Activated CD4-positive, CD25-positive, alpha-beta regulatory T cell treated with anti-CD3 and anti-CD28 coated beads, Interleukin-2, amount 50 U/mL, for 24 hours (primary cell): Measurements from ENCODE around the gene TMEM53.
"Not testable (repeated sequence)": the region's sequence is repeated elsewhere in the genome, so short reads cannot be mapped to it uniquely, and the experiment has no call there.

Experiments
- ATAC-seq, 2 donors: fragments of 150-1000 bp; cut with Tn5 transposase; one replicate each; pipeline ENCODE4 v1.10.0; 2021; ENCODE audit warnings: mild to moderate bottlenecking in 1 of 2, moderate library complexity in 1 of 2

TMEM53 gene

GRCh38 chr1:44672254-44672955, 1.9 kb downstream of the TMEM53 start:
- ATAC-seq, result no peak

- no peak for ATAC-seq
Observed at GRCh38 chr1:44670751-44671640, 3.3 kb downstream of the TMEM53 start.

- ATAC-seq, result not testable (repeated sequence)
Observed at GRCh38 chr1:44666719-44667118, 7.6 kb downstream of the TMEM53 start.

DNA sequence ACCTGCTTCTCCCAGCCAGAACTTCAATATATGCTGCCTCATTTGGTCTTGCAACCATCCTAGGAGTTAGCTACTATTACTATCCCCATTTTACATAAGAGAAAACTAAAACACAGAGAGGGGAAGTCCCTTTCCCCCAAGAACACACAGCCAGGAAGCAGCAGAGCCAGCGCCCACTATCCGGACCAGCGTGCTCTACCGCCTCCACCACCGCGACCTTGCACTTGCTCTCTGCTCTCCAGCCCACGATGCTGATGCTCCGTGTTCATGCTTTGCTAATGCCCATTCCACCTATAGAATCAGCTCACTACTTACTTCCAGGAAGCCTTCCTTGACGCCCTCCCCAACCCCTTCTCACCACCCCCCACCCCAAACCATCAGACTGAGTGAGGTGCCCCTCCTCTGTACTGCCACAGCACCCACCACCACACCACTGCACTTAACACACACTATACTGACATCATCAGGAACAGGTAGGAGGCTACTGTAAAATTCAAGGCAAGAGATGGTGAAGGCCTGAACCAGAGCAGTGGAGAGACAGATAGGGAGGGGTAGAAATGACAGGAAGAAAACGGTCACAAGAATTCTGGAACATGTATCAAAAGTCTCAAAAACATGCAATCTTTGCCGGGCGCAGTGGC, 9.4 kb downstream of the TMEM53 start:
- peak; percentile 77 to 79 for ATAC-seq

GRCh38 chr1:44663417-44663816, 10.9 kb downstream of the TMEM53 start:
- ATAC-seq, result no peak

- ATAC-seq, result no peak
Observed at GRCh38 chr1:44662683-44663030, 11.6 kb downstream of the TMEM53 start.

DNA sequence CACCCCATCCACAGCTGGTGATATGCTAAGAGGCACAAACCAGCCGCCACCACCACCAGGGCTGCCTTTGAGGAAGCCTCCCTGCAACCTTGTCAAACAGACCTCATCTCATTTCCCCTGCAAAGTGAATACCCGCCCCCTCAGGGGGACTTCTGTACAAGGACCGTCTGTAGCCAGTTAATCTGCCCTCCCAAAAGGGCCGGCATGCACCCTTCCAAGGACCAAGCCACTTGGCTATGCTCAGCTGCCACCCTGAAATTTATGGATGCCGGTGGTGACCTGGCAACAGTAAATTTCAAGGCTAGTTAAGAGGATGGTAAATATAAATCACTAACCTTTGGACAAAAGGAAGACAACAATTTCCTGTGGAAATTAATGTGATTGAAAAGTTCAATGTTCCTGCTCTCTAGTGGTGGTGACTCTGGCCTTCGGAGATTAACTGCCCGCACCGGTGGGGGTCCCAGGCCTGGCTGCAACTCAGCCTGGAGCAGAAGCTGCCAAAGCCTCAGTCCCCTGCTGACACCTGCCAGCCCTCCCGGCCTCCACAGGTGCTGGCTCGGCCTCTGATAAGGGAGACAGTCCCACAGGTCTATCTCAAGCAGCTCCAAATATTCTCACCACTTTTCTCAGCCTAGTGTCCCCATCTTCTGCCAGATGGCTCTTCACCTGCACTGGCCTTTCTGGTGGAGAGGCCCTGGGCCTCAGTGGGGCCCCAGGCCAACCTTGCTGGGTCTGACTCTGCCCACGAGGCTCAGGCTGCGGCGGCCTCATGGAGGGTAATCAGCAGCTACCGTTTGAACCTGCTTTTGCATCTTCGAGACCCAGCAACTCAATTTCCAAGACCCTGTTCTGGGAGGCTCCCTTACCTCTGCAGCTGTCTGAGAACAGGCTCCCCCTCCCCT, 12.2 kb downstream of the TMEM53 start:
- ATAC-seq, result no peak

- no peak for ATAC-seq
Observed at GRCh38 chr1:44660176-44660575, 14.1 kb downstream of the TMEM53 start.

DNA sequence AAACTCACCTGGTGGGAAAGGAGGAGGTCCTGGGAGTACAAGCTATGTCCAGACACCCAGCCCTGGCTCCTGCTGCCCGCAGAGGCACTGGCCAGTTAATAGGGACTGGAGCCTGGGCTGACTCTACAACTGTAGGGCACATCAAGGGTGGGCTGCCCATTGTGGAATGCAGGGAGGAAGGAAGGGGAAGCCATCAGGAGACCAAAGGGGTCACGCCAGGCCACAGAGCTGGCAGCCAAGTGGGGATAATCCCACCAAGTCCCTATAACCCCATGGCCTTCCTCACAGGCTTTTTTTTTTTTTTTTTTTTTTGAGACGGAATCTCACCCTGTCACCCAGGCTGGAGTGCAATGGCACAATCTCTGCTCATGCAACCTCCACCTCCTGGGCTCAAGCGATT, 14.7 kb downstream of the TMEM53 start:
- ATAC-seq, result no peak

- no peak for ATAC-seq
Observed at GRCh38 chr1:44655609-44656008, 18.7 kb downstream of the TMEM53 start.

DNA sequence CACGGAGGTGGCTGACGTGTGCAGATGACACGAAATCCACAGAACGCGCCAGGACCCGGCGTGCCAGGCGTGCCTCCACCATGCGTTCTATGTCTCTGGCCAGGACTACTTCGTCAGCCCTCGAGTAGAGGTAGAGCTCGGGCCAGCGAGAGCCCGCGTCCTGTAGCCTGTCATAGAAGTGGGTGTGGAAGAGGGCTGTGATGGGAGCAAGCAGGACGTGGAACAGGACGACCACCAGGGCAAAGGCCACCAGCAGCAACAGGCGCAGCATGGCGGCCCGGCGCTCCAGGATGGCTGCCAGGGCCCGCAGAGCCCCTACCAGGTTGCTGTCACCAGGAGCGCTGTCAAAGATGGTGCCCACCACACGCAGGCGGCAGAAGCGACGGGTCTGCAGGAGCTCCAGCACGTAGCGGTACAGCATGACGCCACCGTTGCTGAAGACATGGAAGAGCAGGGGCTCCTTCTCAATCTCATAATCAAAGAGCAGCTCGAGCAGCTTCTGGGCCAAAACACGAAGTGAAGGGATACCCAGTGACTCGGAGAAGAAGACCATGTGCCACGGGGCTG, 19.6 kb downstream of the TMEM53 start:
- ATAC-seq, result no peak

GRCh38 chr1:44653107-44653964, 20.9 kb downstream of the TMEM53 start:
- no peak for ATAC-seq

- ATAC-seq, result peak; percentile 87 to 95
Observed at GRCh38 chr1:44652445-44653106, 21.7 kb downstream of the TMEM53 start.

GRCh38 chr1:44651069-44651468, 23.2 kb downstream of the TMEM53 start:
- no peak for ATAC-seq

GRCh38 chr1:44650159-44650831, 24.0 kb downstream of the TMEM53 start:
- ATAC-seq, result no peak

GRCh38 chr1:44649788-44650158, 24.5 kb downstream of the TMEM53 start:
- no peak for ATAC-seq

GRCh38 chr1:44648529-44649250, 25.6 kb downstream of the TMEM53 start:
- no peak for ATAC-seq

DNA sequence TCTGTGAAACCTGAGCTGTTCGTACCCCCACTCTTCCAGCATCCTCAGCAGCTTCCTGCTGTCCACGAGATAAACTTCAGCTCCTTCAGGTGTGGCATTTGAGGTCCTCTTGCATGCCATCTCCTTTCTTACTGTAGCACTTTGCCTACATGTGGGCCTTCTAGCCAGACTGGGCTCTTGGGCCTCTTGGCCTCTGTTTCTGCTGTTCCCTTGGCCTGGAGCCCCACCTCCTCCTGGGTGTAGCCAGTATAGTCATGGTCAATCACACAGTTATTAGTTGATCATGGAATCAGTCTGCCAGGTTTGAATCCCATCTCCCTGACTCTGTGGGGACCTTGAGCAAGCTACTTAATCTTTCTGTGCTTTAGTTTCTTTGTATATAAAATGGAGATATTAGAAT, 26.4 kb downstream of the TMEM53 start:
- ATAC-seq, result no peak
